PC-3 (cell line): ENCODE data around the gene NOL11.

ENCODE experiments used
- CTCF ChIP-seq: fragments of 300-600 bp; sonication (generic); conservative IDR thresholded peaks from 2 replicates; pipeline ENCODE4 v1.5.1; 2017; ENCODE audit warnings: antibody characterized with exemption, low read depth, mild to moderate bottlenecking, low read length
- EZH2 ChIP-seq: fragments of 300-600 bp; sonication (generic); IDR thresholded peaks from one replicate; pipeline ENCODE4 v1.6.1; 2017; ENCODE audit warnings: antibody characterized with exemption, mild to moderate bottlenecking, low read length; ENCODE audit not compliant: unreplicated experiment

- no peak for TF ChIP-seq CTCF
- TF ChIP-seq EZH2: no peak
Observed at GRCh38 chr17:67730731-67731130, 13.0 kb downstream of the NOL11 start.
